Stromal cell of bone marrow (primary cell): Measurements from ENCODE around the gene SMARCA2.

Experiments used
- DNase-seq: peaks from one replicate; pipeline ENCODE4 v3.0.0-alpha.2; 2012; ENCODE audit warnings: low read depth

The SMARCA2 gene

GRCh38 chr9:2016408-2017330, 1.5 kb downstream of the SMARCA2 start:
- peak; percentile 60 for DNase-seq

GRCh38 chr9:2017331-2018161, 2.4 kb downstream of the SMARCA2 start:
- peak; percentile 56 for DNase-seq

GRCh38 chr9:2018162-2018643, 3.1 kb downstream of the SMARCA2 start:
- DNase-seq: no peak

GRCh38 chr9:2018764-2019558, 3.8 kb downstream of the SMARCA2 start:
- no peak for DNase-seq

- DNase-seq: no peak
Measured at GRCh38 chr9:2019723-2020122, 4.6 kb downstream of the SMARCA2 start.

GRCh38 chr9:2021731-2022130, 6.6 kb downstream of the SMARCA2 start:
- no peak for DNase-seq

- DNase-seq: no peak
Measured at GRCh38 chr9:2022560-2022959, 7.4 kb downstream of the SMARCA2 start.

- no peak for DNase-seq
Measured at GRCh38 chr9:2023042-2023441, 7.9 kb downstream of the SMARCA2 start.

- no peak for DNase-seq
Measured at GRCh38 chr9:2023532-2023931, 8.4 kb downstream of the SMARCA2 start.

- DNase-seq: no peak
Measured at GRCh38 chr9:2024888-2025782, 10.0 kb downstream of the SMARCA2 start.

- no peak for DNase-seq
Measured at GRCh38 chr9:2026220-2026997, 11.3 kb downstream of the SMARCA2 start.

- DNase-seq: no peak
Measured at GRCh38 chr9:2027543-2028160, 12.5 kb downstream of the SMARCA2 start.

- DNase-seq: no peak
Measured at GRCh38 chr9:2028888-2029287, 13.7 kb downstream of the SMARCA2 start.

GRCh38 chr9:2029666-2030170, 14.6 kb downstream of the SMARCA2 start:
- DNase-seq: no peak

- DNase-seq: no peak
Measured at GRCh38 chr9:2032234-2032633, 17.1 kb downstream of the SMARCA2 start.

GRCh38 chr9:2036844-2037243, 21.7 kb downstream of the SMARCA2 start:
- DNase-seq: no peak

- DNase-seq: no peak
Measured at GRCh38 chr9:2039294-2040180, 24.4 kb downstream of the SMARCA2 start.

- DNase-seq: no peak
Measured at GRCh38 chr9:2040828-2041227, 25.7 kb downstream of the SMARCA2 start.
